ENCODE measurements around the gene DNAH9. TPM values are rescaled to one million over a fixed set of nuclear protein-coding genes. Genes with fewer than 3 reads are reported as not detected.

DNAH9 gene
- polyA plus RNA-seq, 1 donor from 2014 or later, result 2.0 TPM

DNA sequence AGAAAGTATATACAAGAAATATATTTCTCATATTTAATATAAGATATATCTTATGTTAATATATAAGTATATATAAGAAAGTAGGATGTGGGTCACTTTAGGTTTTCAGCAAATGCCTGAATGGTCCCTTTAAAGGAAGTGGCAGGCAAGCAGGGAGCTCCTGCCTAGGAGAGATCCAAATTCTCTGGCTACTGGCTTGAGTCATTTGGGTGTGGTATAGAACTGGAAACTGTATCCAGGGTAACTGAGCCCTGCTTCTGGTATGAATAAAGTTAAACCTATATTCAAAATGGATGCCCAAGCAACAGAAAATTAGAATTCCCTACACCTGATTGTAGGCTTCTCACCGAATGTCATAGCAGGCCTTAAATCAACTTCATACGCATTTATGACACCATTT lies 254.6 kb downstream of the DNAH9 start:
- TF ChIP-seq REST (IDR thresholded peaks at IDR 0.05; ENCODE audit: borderline replicate concordance), result no peak
- no peak for TF ChIP-seq RAD21 (conservative IDR thresholded peaks at IDR 0.05)

GRCh38 chr17:11853321-11854151 lies 255.3 kb downstream of the DNAH9 start:
- Histone ChIP-seq H3K36me3 (ENCODE audit: insufficient read depth, low read length) (no peaks in the 10 kb centered on the region), H3K4me2 (ENCODE audit: low read length) (no peak overlapping the region), H3K9me2 (ENCODE audit: insufficient read depth, low read length) (no peaks in the 10 kb centered on the region), H4K20me1 (ENCODE audit: insufficient read depth) (no peaks in the 10 kb centered on the region), H3K27me3 (ENCODE audit: insufficient read depth, low read depth, low read length) (no peaks in the 10 kb centered on the region), H3K4me3 (ENCODE audit: low read length) (no peak overlapping the region), H3F3A (ENCODE audit: insufficient read depth, low read length, poor library complexity, severe bottlenecking) (no peaks in the 10 kb centered on the region), H3K27ac (ENCODE audit: low read length) (no peak overlapping the region), H3K9ac (ENCODE audit: low read length) (no peak overlapping the region), H3K79me2 (replicated peaks; ENCODE audit: insufficient read depth, low read length) (no peaks in the 10 kb centered on the region), H2AFZ (ENCODE audit: low read depth, low read length) (no peak overlapping the region), H3K9me3 (ENCODE audit: low read length) (no peaks in the 10 kb centered on the region)
- TF ChIP-seq EZH2 (IDR thresholded peaks at IDR 0.05; ENCODE audit: borderline replicate concordance, insufficient read depth, low read length, poor library complexity, severe bottlenecking) (no peak), MXI1 (conservative IDR thresholded peaks at IDR 0.05; ENCODE audit: poor library complexity, severe bottlenecking) (no peak), POLR2AphosphoS5 (IDR thresholded peaks at IDR 0.05) (no peak), RAD21 (conservative IDR thresholded peaks at IDR 0.05) (no peak), SMC3 (conservative IDR thresholded peaks at IDR 0.05; ENCODE audit: poor library complexity) (no peak), EP300 (conservative IDR thresholded peaks at IDR 0.05; ENCODE audit: poor library complexity, severe bottlenecking) (no peak), TAF1 (IDR thresholded peaks at IDR 0.05; ENCODE audit: low read depth) (no peak), REST (IDR thresholded peaks at IDR 0.05; ENCODE audit: borderline replicate concordance) (no peak)
- TF ChIP-seq, protein P1, sequence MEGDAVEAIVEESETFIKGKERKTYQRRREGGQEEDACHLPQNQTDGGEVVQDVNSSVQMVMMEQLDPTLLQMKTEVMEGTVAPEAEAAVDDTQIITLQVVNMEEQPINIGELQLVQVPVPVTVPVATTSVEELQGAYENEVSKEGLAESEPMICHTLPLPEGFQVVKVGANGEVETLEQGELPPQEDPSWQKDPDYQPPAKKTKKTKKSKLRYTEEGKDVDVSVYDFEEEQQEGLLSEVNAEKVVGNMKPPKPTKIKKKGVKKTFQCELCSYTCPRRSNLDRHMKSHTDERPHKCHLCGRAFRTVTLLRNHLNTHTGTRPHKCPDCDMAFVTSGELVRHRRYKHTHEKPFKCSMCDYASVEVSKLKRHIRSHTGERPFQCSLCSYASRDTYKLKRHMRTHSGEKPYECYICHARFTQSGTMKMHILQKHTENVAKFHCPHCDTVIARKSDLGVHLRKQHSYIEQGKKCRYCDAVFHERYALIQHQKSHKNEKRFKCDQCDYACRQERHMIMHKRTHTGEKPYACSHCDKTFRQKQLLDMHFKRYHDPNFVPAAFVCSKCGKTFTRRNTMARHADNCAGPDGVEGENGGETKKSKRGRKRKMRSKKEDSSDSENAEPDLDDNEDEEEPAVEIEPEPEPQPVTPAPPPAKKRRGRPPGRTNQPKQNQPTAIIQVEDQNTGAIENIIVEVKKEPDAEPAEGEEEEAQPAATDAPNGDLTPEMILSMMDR (IDR thresholded peaks at IDR 0.05; ENCODE audit: poor library complexity, severe bottlenecking), result no peak

More for the DNA sequence above, 254.6 kb downstream of the DNAH9 start:
- H3K27ac ChIP-seq (ENCODE audit: low read length), result no peak overlapping the region
- H3K9ac ChIP-seq (ENCODE audit: low read length), result no peak overlapping the region
- H3K9me2 ChIP-seq (ENCODE audit: insufficient read depth, low read length), result no peaks in the 10 kb centered on the region
- no peaks in the 10 kb centered on the region for H4K20me1 ChIP-seq (ENCODE audit: insufficient read depth)
- H3K36me3 ChIP-seq (ENCODE audit: insufficient read depth, low read length), result no peaks in the 10 kb centered on the region
- no peak overlapping the region for H3K4me3 ChIP-seq (ENCODE audit: low read length)
- no peaks in the 10 kb centered on the region for H3K9me3 ChIP-seq (ENCODE audit: low read length)
- H3F3A ChIP-seq (ENCODE audit: insufficient read depth, low read length, poor library complexity, severe bottlenecking), result no peaks in the 10 kb centered on the region
- no peak overlapping the region for H3K4me2 ChIP-seq (ENCODE audit: low read length)
- H3K79me2 ChIP-seq (replicated peaks; ENCODE audit: insufficient read depth, low read length), result no peaks in the 10 kb centered on the region
- H3K27me3 ChIP-seq (ENCODE audit: insufficient read depth, low read depth, low read length), result no peaks in the 10 kb centered on the region
- no peak overlapping the region for H2AFZ ChIP-seq (ENCODE audit: low read depth, low read length)

All from neural cell (in vitro differentiated cells).